ENCODE measurements around the gene RABGAP1L. TPM values are rescaled to one million over a fixed set of nuclear protein-coding genes. Genes with fewer than 3 reads are reported as not detected.

Gene RABGAP1L
- total and polyA plus RNA-seq, 2 donors (not counting 3 experiments of a cell fraction or from before 2014, with no cell fraction given) = 6.4 to 22.2 TPM

- TF ChIP-seq CTCF (IDR thresholded peaks at IDR 0.05; ENCODE audit: extremely low read depth in 1 of 2, insufficient read depth in 1 of 2, low read depth in 1 of 2, low read length in 2 of 2) (no peak), GATA2 (IDR thresholded peaks at IDR 0.05; ENCODE audit: insufficient read depth, insufficient read length, low read depth, low read length) (no peak), EZH2 (IDR thresholded peaks at IDR 0.05; ENCODE audit: borderline replicate concordance, low read depth, low read length, severe bottlenecking) (no peak), FOS (IDR thresholded peaks at IDR 0.05; ENCODE audit: borderline replicate concordance, insufficient read depth, low read length) (no peak), POLR2AphosphoS5 (IDR thresholded peaks at IDR 0.05; ENCODE audit: insufficient read depth, low read depth, low read length) (no peak), MAX (IDR thresholded peaks at IDR 0.05; ENCODE audit: insufficient read depth, insufficient read length) (no peak), POLR2A (IDR thresholded peaks at IDR 0.05; ENCODE audit: low read depth, low read length) (no peak), JUN (IDR thresholded peaks at IDR 0.05; ENCODE audit: borderline replicate concordance, insufficient read depth, insufficient read length, low read depth) (no peak), MYC (IDR thresholded peaks at IDR 0.05; ENCODE audit: low read depth, low read length) (no peak)
- Histone ChIP-seq H3K9me1 (replicated peaks; ENCODE audit: control insufficient read depth, extremely low read depth, insufficient read depth, low read length) (no peaks in the 10 kb centered on the region), H3K27me3 (ENCODE audit: control insufficient read depth in 2 of 2, insufficient read depth in 2 of 2, low read length in 2 of 2) (no peaks in the 10 kb centered on the region), H3K9ac (replicated peaks; ENCODE audit: extremely low read depth, insufficient read depth, low read length) (no peak overlapping the region), H4K20me1 (replicated peaks; ENCODE audit: control insufficient read depth, extremely low read depth, insufficient read depth, low read length) (no peaks in the 10 kb centered on the region), H3K27ac (ENCODE audit: insufficient read depth, low read depth, low read length) (no peak overlapping the region), H3K36me3 (ENCODE audit: control insufficient read depth in 2 of 2, extremely low read depth in 1 of 2, insufficient read depth in 2 of 2, low read length in 2 of 2) (no peaks in the 10 kb centered on the region), H3K4me2 (ENCODE audit: insufficient read depth, low read length) (no peak overlapping the region), H3K4me1 (ENCODE audit: control insufficient read depth, extremely low read depth, insufficient read depth, low read length) (no peaks in the 10 kb centered on the region), H3K4me3 (replicated peaks in 1 of 3; ENCODE audit: insufficient read depth in 1 of 3, low read depth in 1 of 3, low read length in 3 of 3) (no peak overlapping the region), H3K9me3 (replicated peaks; ENCODE audit: control insufficient read depth, insufficient read depth, low read length) (no peaks in the 10 kb centered on the region), H3K79me2 (ENCODE audit: control insufficient read depth, insufficient read depth, low read length) (no peaks in the 10 kb centered on the region), H2AFZ (ENCODE audit: low read depth, low read length) (no peak overlapping the region)
- ChIA-PET CTCF (interaction anchor here (1.2 to 1.9 kb wide), 2 partner anchors 26 to 438 kb away, joined by 5 to 7 read pairs; no protein-coding TSS in a partner anchor), POLR2A (no interaction called here)
- intact Hi-C loops (cut with micrococcal nuclease) = no loop called here
- dilution Hi-C loops (cut with MboI; ENCODE audit: extremely low pct_ligation_motif_present, low sequenced_read_pairs) = no loop called here
- DNase-seq (ENCODE audit: low read depth, low spot score) (no peak), FAIRE-seq (no peak)
- no TSS peak for BruUV-seq (replicated peaks)
These were observed 541.5 kb downstream of the RABGAP1L start for GRCh38 chr1:174700775-174701174.

All from endothelial cell of umbilical vein (primary cell).